OCI-LY1 (cell line): ENCODE data around the gene LRFN2.

ENCODE experiments used
- CTCF ChIP-seq: fragments of 200-600 bp; sonication (generic), shearing (Covaris generic); IDR thresholded peaks from 2 replicates; pipeline ENCODE4 v1.5.1; 2017; ENCODE audit warnings: mild to moderate bottlenecking, antibody characterized with exemption, low read length, moderate library complexity, mixed read lengths
- EZH2 ChIP-seq: fragments of 200-600 bp; sonication (generic), shearing (Covaris generic); IDR thresholded peaks from 2 replicates; pipeline ENCODE4 v1.8.0; 2017; ENCODE audit warnings: borderline replicate concordance, mixed run types, mild to moderate bottlenecking, antibody characterized with exemption, low read length, moderate library complexity, mixed read lengths

DNA sequence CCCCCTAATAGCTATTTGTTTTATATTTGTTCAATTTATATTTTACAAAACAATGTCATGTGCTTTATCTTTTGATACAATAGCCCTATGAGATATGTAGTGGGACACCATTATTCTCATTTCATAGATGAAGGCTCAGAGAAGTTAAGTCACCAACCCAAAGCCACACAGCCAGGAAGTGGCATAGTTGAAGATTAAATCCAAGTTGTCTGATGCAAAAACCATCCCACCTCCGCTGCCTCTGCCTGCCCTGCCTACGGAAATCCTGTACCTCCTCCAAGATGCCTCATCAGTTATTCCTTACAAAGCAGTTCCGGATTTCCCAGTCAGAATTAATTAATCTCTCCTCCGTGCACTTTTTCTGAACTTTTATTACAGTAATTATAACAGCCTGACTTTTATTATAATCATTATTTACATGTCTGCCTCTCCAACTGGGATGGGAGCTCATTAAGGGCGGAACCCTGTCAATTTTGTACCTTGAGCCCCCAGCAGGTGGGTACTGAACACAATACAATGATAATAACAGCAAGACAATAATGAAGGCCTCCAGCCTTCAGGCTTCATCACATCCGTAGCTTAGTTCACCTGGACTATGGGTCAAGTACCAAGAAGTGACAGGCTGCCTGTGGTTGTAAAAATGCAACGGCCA is 54.7 kb downstream of the LRFN2 start:
- no peak for TF ChIP-seq CTCF
- no peak for TF ChIP-seq EZH2
